ELF-1 (cell line): ENCODE data around the gene TAT.
A peak's percentile ranks its signal among the peaks of the same experiment; 100 is the strongest.
"Not testable (repeated sequence)": the region's sequence is repeated elsewhere in the genome, so short reads cannot be mapped to it uniquely, and the experiment has no call there.

Experiments used
- DNase-seq: peaks from one replicate; pipeline ENCODE4 v3.0.0-alpha.2; 2016; ENCODE audit warnings: low read depth, low spot score

Gene TAT

DNA sequence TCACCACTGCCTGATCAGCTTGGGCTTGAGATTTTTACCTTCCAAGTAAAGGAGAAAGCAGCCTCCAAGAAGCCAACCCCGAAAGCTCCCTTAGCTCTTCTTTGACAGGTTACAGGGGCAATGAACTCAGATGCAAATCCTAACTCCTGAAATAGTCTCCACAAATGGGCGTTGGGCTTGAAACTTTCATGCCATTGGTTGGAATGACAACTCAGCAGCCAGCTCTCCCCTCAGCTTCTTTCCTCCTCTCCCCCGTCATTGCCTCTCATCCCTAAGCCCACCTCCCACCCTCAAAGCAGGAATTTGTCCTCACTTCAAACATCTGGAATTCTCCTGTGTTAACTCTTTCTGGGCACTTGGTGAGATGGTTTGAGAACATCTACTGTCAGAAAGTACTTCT lies at the start of gene TAT:
Gene TAT (minus strand): TSS at position 122 of the 400 bp plus-strand sequence. CDS start 677 bp downstream, outside the sequence.
- no peak for DNase-seq

DNA sequence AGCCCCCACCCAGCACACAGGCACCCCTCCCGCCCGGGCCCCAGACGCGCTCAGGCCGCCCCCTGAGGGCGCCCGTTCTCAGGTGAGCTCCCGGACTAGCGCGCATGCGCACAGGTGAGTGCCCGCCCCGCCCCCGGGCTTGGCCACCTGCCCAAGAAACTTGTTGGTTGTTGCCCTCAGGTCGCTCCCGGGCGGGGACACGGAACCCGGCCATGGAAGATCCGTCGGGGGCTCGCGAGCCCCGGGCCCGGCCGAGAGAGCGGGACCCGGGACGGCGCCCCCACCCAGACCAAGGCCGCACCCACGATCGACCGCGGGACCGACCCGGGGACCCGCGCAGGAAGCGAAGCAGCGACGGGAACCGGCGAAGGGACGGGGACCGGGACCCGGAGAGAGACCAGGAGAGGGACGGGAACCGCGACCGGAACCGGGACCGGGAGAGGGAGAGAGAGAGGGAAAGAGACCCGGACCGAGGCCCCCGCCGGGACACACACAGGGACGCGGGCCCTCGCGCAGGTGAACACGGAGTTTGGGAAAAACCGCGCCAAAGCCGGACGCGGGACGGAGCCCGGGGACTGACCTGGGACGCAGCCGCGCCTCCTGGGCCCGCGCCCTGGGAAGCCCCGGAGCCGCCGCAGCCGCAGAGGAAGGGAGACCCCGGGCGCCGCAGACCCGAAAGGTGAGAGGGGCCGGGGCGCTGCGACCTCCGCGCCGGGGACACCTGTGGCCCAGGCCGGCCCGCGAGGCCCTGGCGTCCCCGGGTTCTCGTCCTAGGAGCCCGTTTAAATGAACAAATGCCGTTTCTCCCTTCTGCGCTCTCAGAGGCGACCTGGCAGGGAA lies 49.3 kb upstream of the TAT start, which contains the start of gene MARVELD3:
Gene MARVELD3 (plus strand): TSS at position 167 of the 840 bp plus-strand sequence. CDS start 46 bp downstream, at position 213.
- DNase-seq: peak; percentile 71

- no peak for DNase-seq
Measured at GRCh38 chr16:71625113-71625850, 48.4 kb upstream of the TAT start.

DNA sequence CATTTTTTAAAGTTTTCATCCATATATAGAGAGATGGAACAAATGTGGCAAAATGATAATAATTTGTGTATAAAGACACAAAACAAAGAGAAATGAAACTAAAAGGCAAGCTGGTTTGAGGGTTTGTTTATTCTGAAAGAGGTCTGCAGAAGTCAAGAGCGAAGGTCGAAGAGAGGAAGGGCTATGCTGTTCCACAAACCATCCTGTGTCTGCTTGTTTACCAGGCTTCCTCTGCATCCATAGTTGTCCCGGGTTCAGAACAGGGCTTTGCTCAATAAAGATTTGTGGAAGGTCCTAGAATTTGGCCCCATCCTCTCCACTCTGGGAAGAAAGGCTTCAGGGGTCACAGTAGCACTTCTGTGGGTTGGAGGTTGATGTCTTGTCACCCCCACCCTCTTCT lies 46.7 kb upstream of the TAT start:
- DNase-seq: no peak

DNA sequence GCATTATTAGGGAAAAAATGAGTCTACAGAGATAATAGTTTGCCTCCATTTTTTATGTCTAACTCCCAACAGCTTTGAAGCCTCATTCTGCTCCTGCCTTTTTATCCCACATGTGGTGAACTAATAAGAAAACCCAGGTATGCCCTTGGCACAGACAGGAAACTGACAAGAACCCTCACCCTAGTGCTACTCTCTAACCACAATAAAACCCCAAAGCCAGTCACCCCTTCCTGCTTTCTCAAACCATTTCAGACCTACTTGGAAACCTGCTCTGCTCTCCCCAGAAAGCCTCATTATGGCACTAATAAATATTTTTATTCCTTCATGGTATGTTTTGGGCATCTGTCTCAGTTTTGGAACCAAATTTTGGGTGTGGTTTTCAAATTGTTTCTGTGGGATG lies 45.2 kb upstream of the TAT start:
- DNase-seq: no peak

DNA sequence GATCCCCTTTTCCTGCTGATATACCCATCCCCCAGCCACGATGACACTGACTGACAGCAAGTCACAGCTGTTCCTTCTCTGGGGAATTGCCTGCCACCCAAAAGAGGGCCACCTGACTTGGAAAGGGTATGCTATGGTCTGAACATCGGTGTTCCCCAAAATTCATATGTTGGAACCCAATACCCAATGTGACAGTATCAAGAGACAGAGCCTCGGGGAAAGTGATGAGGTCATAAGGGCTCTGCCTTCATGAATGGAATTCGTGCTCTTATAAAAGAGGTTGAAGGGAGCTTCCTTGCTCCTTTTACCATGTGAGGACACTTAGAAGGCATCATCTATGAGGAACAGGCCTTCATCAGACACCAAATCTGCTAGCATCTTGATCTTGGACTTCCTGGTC lies 41.5 kb upstream of the TAT start:
- DNase-seq: no peak

GRCh38 chr16:71614956-71615355 lies 38.1 kb upstream of the TAT start:
- not testable (repeated sequence) for DNase-seq

DNA sequence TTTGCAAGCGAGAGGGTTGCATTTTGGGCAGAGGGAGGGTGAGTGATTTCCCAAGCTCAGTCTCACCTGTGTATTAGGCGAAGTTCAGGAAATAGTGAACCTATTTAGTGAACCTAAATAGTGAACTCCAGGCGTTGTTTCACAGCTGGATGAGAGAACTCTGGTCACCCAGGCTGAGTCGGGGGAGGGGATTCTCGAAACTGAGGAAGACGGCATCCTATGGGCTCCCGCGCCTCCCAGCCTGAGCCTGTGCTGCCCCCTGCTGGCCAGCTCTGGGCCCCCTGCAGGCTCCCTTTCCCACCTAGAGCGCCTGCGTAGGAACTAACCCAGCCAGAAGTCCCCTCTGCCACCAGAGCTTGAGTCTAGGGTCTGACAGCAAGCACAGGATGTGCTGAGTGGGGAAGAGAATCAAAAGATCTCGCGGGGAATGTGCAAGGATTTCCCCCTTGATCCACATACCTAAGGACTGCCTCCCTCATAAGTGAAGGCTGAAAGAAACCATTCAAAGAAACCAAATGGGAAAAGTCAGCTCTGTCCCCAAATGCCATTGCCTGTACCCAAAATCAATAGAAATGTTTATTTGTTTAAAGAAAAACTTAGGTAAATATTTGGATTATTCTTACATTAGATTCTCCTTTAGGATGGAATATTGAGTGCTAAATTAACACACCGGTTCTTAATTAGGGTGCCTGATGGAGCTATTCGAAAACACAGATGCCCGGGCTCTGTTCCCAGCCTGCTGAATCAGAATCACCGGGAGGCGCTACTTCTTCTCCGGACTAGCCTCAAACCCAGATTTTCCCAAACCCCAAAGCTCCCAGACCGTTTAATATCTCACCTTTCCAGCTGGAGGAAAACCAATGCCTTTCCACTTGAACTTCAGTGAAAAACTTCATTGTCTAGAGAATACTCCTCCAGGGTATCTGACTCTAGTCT lies 34.3 kb upstream of the TAT start:
- peak; percentile 94 for DNase-seq

GRCh38 chr16:71610447-71610846 lies 33.6 kb upstream of the TAT start:
- DNase-seq: no peak

DNA sequence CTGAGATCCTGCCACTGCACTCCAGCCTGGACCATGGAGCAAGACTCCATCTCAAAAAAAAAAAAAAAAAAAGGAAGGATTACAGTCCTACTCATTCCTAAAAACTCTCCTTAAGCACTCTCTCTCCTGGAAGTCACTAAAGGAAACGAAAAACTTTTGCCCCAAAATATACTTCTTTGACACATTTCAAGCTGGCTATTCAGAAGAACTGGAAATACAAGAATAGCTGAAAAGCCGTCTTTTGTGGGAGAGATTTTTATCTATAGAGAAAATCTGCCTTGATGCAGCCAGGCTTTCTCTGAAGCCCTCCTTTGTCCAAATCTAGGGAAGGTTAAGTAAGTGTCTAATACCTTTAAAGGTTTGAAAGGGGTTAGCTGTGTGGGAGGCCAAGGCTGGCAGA lies 32.2 kb upstream of the TAT start:
- no peak for DNase-seq

DNA sequence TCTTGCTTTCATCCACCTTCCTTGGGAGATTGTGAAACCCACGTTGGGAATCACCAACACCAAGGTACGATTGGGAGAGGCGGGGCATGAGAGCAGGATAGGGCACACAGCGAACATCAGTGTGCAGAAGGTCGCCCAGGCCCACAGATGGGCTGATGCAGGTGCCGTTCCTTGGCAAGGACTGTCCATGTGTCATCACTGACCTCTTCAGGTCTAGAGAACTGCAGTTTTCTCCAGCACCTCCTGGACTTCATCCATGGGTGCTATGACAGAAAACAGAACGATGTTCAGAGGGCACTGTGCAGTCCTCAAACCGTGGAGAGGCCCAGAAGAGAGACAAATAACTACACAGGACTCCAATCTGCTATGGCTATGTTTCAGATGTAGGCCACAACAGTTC lies 23.9 kb upstream of the TAT start:
- DNase-seq: no peak

GRCh38 chr16:71598426-71598825 lies 21.5 kb upstream of the TAT start:
- not testable (repeated sequence) for DNase-seq

GRCh38 chr16:71595340-71595826 lies 18.5 kb upstream of the TAT start:
- not testable (repeated sequence) for DNase-seq

DNA sequence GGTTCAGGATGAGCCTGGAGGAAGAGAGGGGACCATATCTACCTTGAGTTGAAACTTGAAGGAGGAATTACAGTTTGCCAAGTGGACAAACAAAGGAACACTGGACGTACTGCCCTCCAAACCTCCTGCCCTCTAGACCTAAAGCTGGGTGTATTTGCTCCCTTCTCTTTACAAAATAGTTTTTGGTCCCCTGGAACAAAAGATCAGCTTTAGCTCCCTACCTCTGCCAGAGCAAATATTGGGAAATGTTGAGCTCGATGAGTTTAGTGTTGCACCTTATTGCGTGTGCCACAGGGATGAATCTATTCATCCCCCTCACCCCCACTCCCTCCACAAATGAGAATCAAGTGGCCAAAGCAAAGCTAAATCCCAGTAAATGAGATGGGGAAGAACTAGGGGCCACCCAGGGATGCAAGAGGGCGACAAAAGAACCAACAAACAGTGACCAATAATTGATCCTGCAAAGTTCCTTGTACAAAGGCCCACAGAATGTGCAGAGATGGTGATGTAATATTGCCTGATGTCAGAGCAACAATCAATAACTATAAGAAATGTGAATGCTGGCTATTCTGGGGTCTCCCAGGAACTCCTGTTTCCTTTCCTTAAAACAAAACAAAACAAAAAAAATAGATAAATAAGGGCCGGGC lies 17.2 kb upstream of the TAT start:
- no peak for DNase-seq

GRCh38 chr16:71593048-71593999 lies 16.4 kb upstream of the TAT start:
- no peak for DNase-seq

DNA sequence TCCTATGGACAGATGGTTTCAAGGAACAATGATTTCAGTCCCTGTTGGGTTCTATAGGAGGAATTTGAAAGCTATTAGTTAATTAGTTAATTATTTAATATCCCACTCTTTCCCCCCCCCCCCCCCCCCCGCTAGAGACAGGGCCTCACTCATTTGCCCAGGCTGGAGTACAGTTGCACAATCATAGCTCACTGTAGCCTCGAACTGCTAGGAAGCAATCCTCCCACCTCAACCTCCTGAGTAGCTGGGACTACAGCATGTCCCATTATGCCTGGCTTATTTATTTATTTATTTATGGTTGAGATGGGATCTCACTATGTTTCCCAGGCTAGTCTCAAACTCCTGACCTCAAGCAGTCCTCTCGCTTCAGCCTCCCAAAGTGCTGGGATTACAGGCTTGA lies 15.0 kb upstream of the TAT start:
- DNase-seq: no peak

GRCh38 chr16:71590584-71590983 lies 13.7 kb upstream of the TAT start:
- no peak for DNase-seq

- DNase-seq: not testable (repeated sequence)
Measured at GRCh38 chr16:71590071-71590470, 13.2 kb upstream of the TAT start.

DNA sequence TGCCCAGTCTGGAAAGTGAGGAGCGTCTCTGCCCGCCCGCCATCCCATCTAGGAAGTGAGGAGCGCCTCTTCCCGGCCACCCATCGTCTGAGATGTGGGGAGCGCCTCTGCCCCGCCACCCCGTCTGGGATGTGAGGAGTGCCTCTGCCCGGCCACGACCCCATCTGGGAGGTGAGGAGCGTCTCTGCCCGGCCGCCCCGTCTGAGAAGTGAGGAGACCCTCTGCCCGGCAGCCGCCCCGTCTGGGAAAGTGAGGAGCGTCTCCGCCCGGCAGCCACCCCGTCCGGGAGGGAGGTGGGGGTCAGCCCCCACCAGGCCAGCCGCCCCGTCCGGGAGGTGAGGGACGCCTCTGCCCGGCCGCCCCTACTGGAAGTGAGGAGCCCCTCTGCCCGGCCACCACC lies 12.4 kb upstream of the TAT start:
- not testable (repeated sequence) for DNase-seq

GRCh38 chr16:71585318-71585703 lies 8.4 kb upstream of the TAT start:
- no peak for DNase-seq
